GM23338 (cell line): ENCODE measurements around the gene DBF4B. TPM values are rescaled to one million over a fixed set of nuclear protein-coding genes. Genes with fewer than 3 reads are reported as not detected.

Source experiments
- ATAC-seq: fragments of 200-7000 bp; cut with Tn5 transposase; 3 replicates; pipeline ENCODE4 v1.9.1; 2020
- DNase-seq: peaks from one replicate; pipeline ENCODE4 v3.0.0-alpha.2; 2015; ENCODE audit warnings: low spot score
- H2AFZ ChIP-seq: fragments of 200-600 bp; sonication (generic); 2 replicates; pipeline ENCODE4 v1.8.0; 2016; ENCODE audit warnings: antibody characterized with exemption, mild to moderate bottlenecking, moderate library complexity
- H3F3A ChIP-seq: fragments of 200-600 bp; sonication (generic); replicated peaks from 2 replicates; pipeline ENCODE4 v1.8.0; 2017; ENCODE audit warnings: antibody characterized with exemption, mixed run types, low read depth
- H3K27ac ChIP-seq: fragments of 200-600 bp; sonication (generic); 2 replicates; pipeline ENCODE4 v1.6.1; 2016; ENCODE audit warnings: low read depth
- H3K27me3 ChIP-seq: fragments of 200-600 bp; sonication (generic); 2 replicates; pipeline ENCODE4 v1.8.0; 2016; ENCODE audit warnings: mild to moderate bottlenecking, mixed run types, moderate library complexity; ENCODE audit not compliant: insufficient read depth
- H3K36me3 ChIP-seq: fragments of 200-600 bp; sonication (generic); 2 replicates; pipeline ENCODE4 v1.8.0; 2016; ENCODE audit warnings: mild to moderate bottlenecking; ENCODE audit not compliant: insufficient read depth
- H3K4me1 ChIP-seq: fragments of 200-600 bp; sonication (generic); 2 replicates; pipeline ENCODE4 v1.8.0; 2016; ENCODE audit warnings: mild to moderate bottlenecking, moderate library complexity; ENCODE audit not compliant: insufficient read depth
- H3K4me2 ChIP-seq: fragments of 200-600 bp; sonication (generic); 2 replicates; pipeline ENCODE4 v1.7.1; 2017; ENCODE audit warnings: mixed run types
- H3K4me3 ChIP-seq: fragments of 200-600 bp; sonication (generic); 2 replicates; pipeline ENCODE4 v1.6.1; 2016; ENCODE audit warnings: mixed run types
- H3K79me2 ChIP-seq: fragments of 200-600 bp; sonication (generic); replicated peaks from 2 replicates; pipeline ENCODE4 v1.8.0; 2017; ENCODE audit warnings: mild to moderate bottlenecking; ENCODE audit not compliant: insufficient read depth
- H3K9me2 ChIP-seq: fragments of 200-600 bp; sonication (generic); 2 replicates; pipeline ENCODE4 v1.8.0; 2017; ENCODE audit not compliant: insufficient read depth
- H4K20me1 ChIP-seq: fragments of 200-600 bp; sonication (generic); replicated peaks from 2 replicates; pipeline ENCODE4 v1.8.0; 2017; ENCODE audit warnings: mild to moderate bottlenecking; ENCODE audit not compliant: insufficient read depth
- H3K27ac Mint-ChIP-seq: 2 replicates; pipeline ENCODE4 v1.8.0; 2020; ENCODE audit warnings: inconsistent platforms, mild to moderate bottlenecking, moderate library complexity, mixed read lengths
- H3K27me3 Mint-ChIP-seq: 3 replicates; pipeline ENCODE4 v1.8.0; 2022; ENCODE audit warnings: low read depth, mild to moderate bottlenecking, moderate library complexity, mixed read lengths, inconsistent platforms; ENCODE audit not compliant: insufficient read depth, poor library complexity
- H3K36me3 Mint-ChIP-seq: 3 replicates; pipeline ENCODE4 v1.8.0; 2021; ENCODE audit warnings: low read depth, mild to moderate bottlenecking, inconsistent platforms, moderate library complexity, mixed read lengths
- H3K4me1 Mint-ChIP-seq: 3 replicates; pipeline ENCODE4 v1.8.0; 2020; ENCODE audit warnings: mild to moderate bottlenecking, inconsistent platforms, mixed read lengths
- H3K4me3 Mint-ChIP-seq: 3 replicates; pipeline ENCODE4 v1.8.0; 2021; ENCODE audit warnings: moderate library complexity, mild to moderate bottlenecking, inconsistent platforms, mixed read lengths
- H3K9me3 Mint-ChIP-seq: 3 replicates; pipeline ENCODE4 v1.8.0; 2020; ENCODE audit warnings: moderate library complexity, mild to moderate bottlenecking, inconsistent platforms, mixed read lengths
- CREB1 ChIP-seq: fragments of 250-450 bp; sonication (Bioruptor Pico); IDR thresholded peaks from 2 replicates; pipeline ENCODE4 v1.5.0; 2020; ENCODE audit warnings: low read depth, mild to moderate bottlenecking, moderate library complexity
- CTCF ChIP-seq, 2 experiments: fragments of 200-600 bp in 1 of 2; sonication (generic) in 1 of 2; conservative IDR thresholded peaks; 2 replicates each; pipeline versions ENCODE4 v1.5.1 to v1.6.1; 2016 to 2017; ENCODE audit warnings: antibody characterized with exemption in 2 of 2, low read depth in 2 of 2, mild to moderate bottlenecking in 2 of 2, moderate library complexity in 1 of 2
- ETS1 ChIP-seq: IDR thresholded peaks from 2 replicates; pipeline ENCODE4 v1.6.1; 2016; ENCODE audit warnings: antibody characterized with exemption
- EZH2 ChIP-seq: fragments of 200-600 bp; sonication (generic); IDR thresholded peaks from one replicate; pipeline ENCODE4 v1.8.0; 2017; ENCODE audit warnings: antibody characterized with exemption, mild to moderate bottlenecking, low read depth; ENCODE audit not compliant: unreplicated experiment
- EZH2phosphoT487 ChIP-seq: fragments of 200-600 bp; sonication (generic); IDR thresholded peaks from one replicate; pipeline ENCODE4 v1.8.1; 2018; ENCODE audit warnings: antibody characterized with exemption; ENCODE audit not compliant: unreplicated experiment
- JUNB ChIP-seq: IDR thresholded peaks from one replicate; pipeline ENCODE4 v1.6.1; 2016; ENCODE audit warnings: antibody characterized with exemption; ENCODE audit not compliant: unreplicated experiment
- NANOG ChIP-seq: IDR thresholded peaks from 2 replicates; pipeline ENCODE4 v1.6.1; 2016; ENCODE audit warnings: antibody characterized with exemption, borderline replicate concordance
- POLR2AphosphoS5 ChIP-seq: IDR thresholded peaks from 2 replicates; pipeline ENCODE4 v1.6.1; 2016; ENCODE audit warnings: antibody characterized with exemption, low read depth
- REST ChIP-seq: IDR thresholded peaks from one replicate; pipeline ENCODE4 v1.6.1; 2018; ENCODE audit warnings: antibody characterized with exemption; ENCODE audit not compliant: unreplicated experiment
- STAT1 ChIP-seq: IDR thresholded peaks from one replicate; pipeline ENCODE4 v1.6.1; 2016; ENCODE audit warnings: antibody characterized with exemption; ENCODE audit not compliant: unreplicated experiment
- ZNF114 ChIP-seq: fragments of 250-450 bp; sonication (Bioruptor Pico); IDR thresholded peaks from 2 replicates; pipeline ENCODE4 v1.5.0; 2020; ENCODE audit warnings: mild to moderate bottlenecking, moderate library complexity
- ZNF331 ChIP-seq: fragments of 250-450 bp; sonication (Bioruptor Pico); IDR thresholded peaks from 2 replicates; pipeline ENCODE4 v1.5.0; 2020; ENCODE audit warnings: low read depth, mild to moderate bottlenecking, moderate library complexity
- ZNF462 ChIP-seq: fragments of 250-450 bp; sonication (Bioruptor Pico); IDR thresholded peaks from 2 replicates; pipeline ENCODE4 v1.5.0; 2020; ENCODE audit warnings: mild to moderate bottlenecking, moderate library complexity
- polyA plus RNA-seq: library from polyadenylated mRNA; unstranded; fragments of >200 nt; fragmentation: Nextera tagmentation; extraction: Ambion mirVana; gene quantifications from 2 replicates; pipeline ENCODE4 v1.2.1, GENCODE V29; 2016
- total RNA-seq: library from RNA; depleted of rRNA; stranded (reverse); fragments of >200 nt; shearing (Covaris generic); gene quantifications from 2 replicates; pipeline ENCODE4 v1.2.3, GENCODE V29; 2014

Gene DBF4B
- total and polyA plus RNA-seq, 2 experiments from 2014 or later = 9.9 to 16.4 TPM

- Histone ChIP-seq H3K27me3 (no peaks in the 10 kb centered on the region), H2AFZ (no peak overlapping the region), H3F3A (peaks cover 27% of the 10 kb centered on the region; the same call in 1 of the 2 replicates), H3K4me2 (no peak overlapping the region), H3K36me3 (peaks cover 12% of the 10 kb centered on the region), H3K27ac (peak overlapping the region; percentile 83; the same call in 1 of the 2 replicates), H3K79me2 (peaks cover 11% of the 10 kb centered on the region; the same call in 1 of the 2 replicates), H3K9me2 (no peaks in the 10 kb centered on the region), H3K4me1 (peaks cover 25% of the 10 kb centered on the region), H4K20me1 (peaks cover 7% of the 10 kb centered on the region), H3K4me3 (no peak overlapping the region)
- peak overlapping the region; percentile 81 for H3K27ac Mint-ChIP-seq
- DNase-seq = no peak
- peaks cover 35% of the 10 kb centered on the region for H3K4me1 Mint-ChIP-seq
- peak; percentile 30 for ATAC-seq
- H3K36me3 Mint-ChIP-seq = peaks cover 46% of the 10 kb centered on the region
- no peaks in the 10 kb centered on the region for H3K9me3 Mint-ChIP-seq
- peaks cover 8% of the 10 kb centered on the region for H3K27me3 Mint-ChIP-seq
- TF ChIP-seq REST (no peak), POLR2AphosphoS5 (no peak), EZH2phosphoT487 (no peak), ETS1 (no peak), NANOG (no peak), EZH2 (no peak), STAT1 (no peak), JUNB (no peak), CREB1 (CRISPR knock-in tag) (no peak), ZNF331 (CRISPR knock-in tag) (no peak), ZNF114 (CRISPR knock-in tag) (no peak), CTCF (conservative IDR thresholded peaks at IDR 0.05; ENCODE audit: low read depth in 2 of 2) (no peak), ZNF462 (CRISPR knock-in tag) (no peak)
- H3K4me3 Mint-ChIP-seq = no peak overlapping the region
These were observed 89.3 kb downstream of the DBF4B start for GRCh38 chr17:44797802-44798201.
